A549 (cell line): Measurements from ENCODE around the gene GRM7. TPM values are rescaled to one million over a fixed set of nuclear protein-coding genes. Genes with fewer than 3 reads are reported as not detected.

Experiments used
- ATAC-seq, 2 experiments: fragments of 200-7000 bp in 1 of 2; fragments of >200 bp in 1 of 2; cut with Nextera tagmentation in 1 of 2; cut with Tn5 transposase in 1 of 2; 3 replicates each; pipeline versions ENCODE4 v1.8.0 to v1.9.1; 2018 to 2020; ENCODE audit warnings: mild to moderate bottlenecking in 1 of 2, moderate library complexity in 1 of 2
- CTCF ChIA-PET: fragments of 300-600 bp; sonication (Branson Sonifier 250); formaldehyde crosslinking; extraction: SDS; loops from one replicate; lab custom pipeline; 2021; ENCODE audit warnings: antibody characterized with exemption, inconsistent platforms; lab: Yijun Ruan, JAX
- POLR2A ChIA-PET: fragments of 350-600 bp; formaldehyde crosslinking; extraction: SDS; loops from one replicate; lab custom pipeline; 2021; ENCODE audit warnings: antibody characterized with exemption, inconsistent platforms; lab: Yijun Ruan, JAX
- DNase-seq, 2 experiments: peaks; one replicate each; pipeline versions ENCODE4 v3.0.0 to v3.0.0-alpha.2; 2011 to 2016; ENCODE audit warnings: low read depth in 1 of 2, low spot score in 1 of 2
- FAIRE-seq: peaks from 2 replicates; lab custom pipeline; 2011; peaks lifted over from hg19 to GRCh38; lab: Jason Lieb, UNC
- H3K27ac ChIP-seq, 2 experiments: fragments of >200 bp; sonication (Bioruptor Twin); formaldehyde crosslinking; 3 replicates each; pipeline ENCODE4 v1.5.1; 2016 to 2017
- H3K4me1 ChIP-seq: fragments of >200 bp; sonication (Bioruptor Twin); formaldehyde crosslinking; 3 replicates; pipeline ENCODE4 v1.6.1; 2016
- H3K4me2 ChIP-seq: fragments of >200 bp; sonication (Bioruptor Twin); formaldehyde crosslinking; 3 replicates; pipeline ENCODE4 v1.6.1; 2016
- H3K4me3 ChIP-seq: fragments of >200 bp; sonication (Bioruptor Twin); formaldehyde crosslinking; 3 replicates; pipeline ENCODE4 v1.5.1; 2016
- H3K9me3 ChIP-seq: fragments of >200 bp; sonication (Bioruptor Twin); formaldehyde crosslinking; 3 replicates; pipeline ENCODE4 v1.6.1; 2016
- CBX8 ChIP-seq: fragments of 200-600 bp; sonication (generic); IDR thresholded peaks from 2 replicates; pipeline ENCODE4 v1.6.1; 2016
- CEBPB ChIP-seq, 2 experiments: fragments of >200 bp in 1 of 2; sonication (Bioruptor Twin) in 1 of 2; formaldehyde crosslinking in 1 of 2; IDR thresholded peaks; 2 replicates each; pipeline ENCODE4 v1.6.1; 2012 to 2016
- CTCF ChIP-seq: fragments of >200 bp; sonication (Bioruptor Twin); formaldehyde crosslinking; IDR thresholded peaks from 3 replicates; pipeline ENCODE4 v1.5.1; 2016
- EP300 ChIP-seq, 2 experiments: fragments of >200 bp; sonication (Bioruptor Twin); formaldehyde crosslinking; IDR thresholded peaks; 2 replicates in 1 of 2; 3 replicates in 1 of 2; pipeline ENCODE4 v1.6.1; 2016 to 2017
- HDAC2 ChIP-seq: fragments of 200-600 bp; sonication (generic); IDR thresholded peaks from 2 replicates; pipeline ENCODE4 v1.6.1; 2016
- HEYL ChIP-seq: fragments of 250-450 bp; sonication (Bioruptor Pico); IDR thresholded peaks from 2 replicates; pipeline ENCODE4 v1.8.0; 2021; ENCODE audit warnings: mild to moderate bottlenecking, moderate library complexity
- HMGXB4 ChIP-seq: fragments of 250-450 bp; sonication (Bioruptor Pico); IDR thresholded peaks from 2 replicates; pipeline ENCODE4 v1.5.0; 2021; ENCODE audit warnings: mild to moderate bottlenecking, moderate library complexity, borderline replicate concordance
- HOXB5 ChIP-seq: fragments of 250-450 bp; sonication (Bioruptor Pico); IDR thresholded peaks from 2 replicates; pipeline ENCODE4 v1.5.0; 2020; ENCODE audit warnings: mild to moderate bottlenecking, moderate library complexity
- JUN ChIP-seq, 2 experiments: fragments of >200 bp; sonication (Bioruptor Twin); formaldehyde crosslinking; IDR thresholded peaks; 2 replicates in 1 of 2; 3 replicates in 1 of 2; pipeline ENCODE4 v1.6.1; 2016 to 2017
- KDM1A ChIP-seq: fragments of 200-600 bp; sonication (generic); IDR thresholded peaks from 2 replicates; pipeline ENCODE4 v1.6.1; 2016; ENCODE audit warnings: low read depth, mild to moderate bottlenecking
- MAFK ChIP-seq: fragments of 450-650 bp; IDR thresholded peaks from 2 replicates; pipeline ENCODE4 v1.6.1; 2014; ENCODE audit not compliant: partially characterized antibody
- NFE2L2 ChIP-seq: fragments of 150-350 bp; conservative IDR thresholded peaks from 2 replicates; pipeline ENCODE4 v1.6.1; 2014; ENCODE audit warnings: low read length
- NR3C1 ChIP-seq: fragments of >200 bp; sonication (Bioruptor Twin); formaldehyde crosslinking; IDR thresholded peaks from 3 replicates; pipeline ENCODE4 v1.6.1; 2017
- PBX3 ChIP-seq: IDR thresholded peaks from 2 replicates; pipeline ENCODE4 v1.6.1; 2012
- POLR2A ChIP-seq: IDR thresholded peaks from 2 replicates; pipeline ENCODE4 v1.6.1; 2012; ENCODE audit warnings: mild to moderate bottlenecking, low read length
- RAD21 ChIP-seq, 2 experiments: fragments of >200 bp in 1 of 2; sonication (Bioruptor Twin) in 1 of 2; formaldehyde crosslinking in 1 of 2; IDR thresholded peaks in 1 of 2; conservative IDR thresholded peaks in 1 of 2; 2 replicates in 1 of 2; 3 replicates in 1 of 2; pipeline ENCODE4 v1.6.1; 2012 to 2018; ENCODE audit warnings: inconsistent platforms in 1 of 2
- RARB ChIP-seq: fragments of 250-450 bp; sonication (Bioruptor Pico); IDR thresholded peaks from 2 replicates; pipeline ENCODE4 v1.8.0; 2021; ENCODE audit warnings: mild to moderate bottlenecking, moderate library complexity
- RCOR1 ChIP-seq: fragments of 150-350 bp; IDR thresholded peaks from 2 replicates; pipeline ENCODE4 v1.6.1; 2014; ENCODE audit warnings: antibody characterized with exemption, low read length, low read depth
- RFX5 ChIP-seq: fragments of 450-650 bp; IDR thresholded peaks from 2 replicates; pipeline ENCODE4 v1.7.1; 2014; ENCODE audit warnings: antibody characterized with exemption, mild to moderate bottlenecking, moderate library complexity
- RNF2 ChIP-seq: fragments of 200-600 bp; sonication (generic); IDR thresholded peaks from 2 replicates; pipeline ENCODE4 v1.6.1; 2016; ENCODE audit warnings: low read depth, mild to moderate bottlenecking, antibody characterized with exemption, moderate library complexity, borderline replicate concordance
- TFCP2L1 ChIP-seq: fragments of 250-450 bp; sonication (Bioruptor Pico); IDR thresholded peaks from 2 replicates; pipeline ENCODE4 v1.5.0; 2021; ENCODE audit warnings: mild to moderate bottlenecking
- ZC3H11A ChIP-seq: fragments of 450-650 bp; IDR thresholded peaks from 2 replicates; pipeline ENCODE4 v1.6.1; 2014; ENCODE audit warnings: antibody characterized with exemption, mild to moderate bottlenecking
- ZSCAN20 ChIP-seq: fragments of 250-450 bp; sonication (Bioruptor Pico); IDR thresholded peaks from 2 replicates; pipeline ENCODE4 v1.8.0; 2022; ENCODE audit warnings: mild to moderate bottlenecking, moderate library complexity
- WGBS: methylation state at CpG from one replicate; pipeline ENCODE4 v1.1.6; 2017; ENCODE audit errors: missing lambda C conversion rate; 5-methylcytosine and 5-hydroxymethylcytosine counted together
- polyA plus RNA-seq, 4 experiments: library from polyadenylated mRNA; depleted of rRNA in 3 of 4; stranded (reverse); fragments of >200 nt; fragmentation: RNase III in 1 of 4; extraction: RNeasy Plus Mini Kit Qiagen cat#74134 plus additional on column Dnase treatment in 1 of 4; gene quantifications; 2 replicates in 3 of 4; 3 replicates in 1 of 4; pipeline ENCODE4 v1.2.3, GENCODE V29; 2011 to 2017
- TF ChIP-seq, protein P1 (sequence below): fragments of >200 bp; sonication (Bioruptor Twin); formaldehyde crosslinking; IDR thresholded peaks from 3 replicates; pipeline ENCODE4 v1.6.1; 2016
- TF ChIP-seq, protein P2 (sequence below): IDR thresholded peaks from 2 replicates; pipeline ENCODE4 v1.6.1; 2012

Gene GRM7
- polyA plus RNA-seq, 2 of the 4 experiments (the other 2 are of a cell fraction): not detected

DNA sequence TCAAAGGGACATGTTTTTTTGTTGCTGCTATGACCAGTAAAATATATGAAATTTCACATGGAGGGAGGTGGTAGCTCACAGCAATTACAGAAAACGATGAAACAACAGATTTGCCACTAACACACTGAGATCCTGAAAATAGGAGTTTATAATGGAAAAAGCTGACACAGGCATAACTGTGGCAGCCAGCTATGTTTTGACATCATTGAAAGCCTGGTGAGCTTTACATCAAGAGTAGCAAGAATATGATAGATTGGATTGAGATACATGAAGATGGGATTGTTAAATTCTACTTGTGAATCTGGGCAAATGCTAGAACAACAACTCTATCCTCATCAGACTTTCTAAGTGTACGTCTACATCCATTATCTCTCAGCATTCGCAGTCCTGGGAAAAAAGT, 760.7 kb downstream of the GRM7 start:
- no peak overlapping the region for H3K27ac ChIP-seq
- peak; percentile 32 for TF ChIP-seq MAFK
- TF ChIP-seq, protein P1, sequence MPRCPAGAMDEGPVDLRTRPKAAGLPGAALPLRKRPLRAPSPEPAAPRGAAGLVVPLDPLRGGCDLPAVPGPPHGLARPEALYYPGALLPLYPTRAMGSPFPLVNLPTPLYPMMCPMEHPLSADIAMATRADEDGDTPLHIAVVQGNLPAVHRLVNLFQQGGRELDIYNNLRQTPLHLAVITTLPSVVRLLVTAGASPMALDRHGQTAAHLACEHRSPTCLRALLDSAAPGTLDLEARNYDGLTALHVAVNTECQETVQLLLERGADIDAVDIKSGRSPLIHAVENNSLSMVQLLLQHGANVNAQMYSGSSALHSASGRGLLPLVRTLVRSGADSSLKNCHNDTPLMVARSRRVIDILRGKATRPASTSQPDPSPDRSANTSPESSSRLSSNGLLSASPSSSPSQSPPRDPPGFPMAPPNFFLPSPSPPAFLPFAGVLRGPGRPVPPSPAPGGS: no peak
- no peak for TF ChIP-seq POLR2A
- DNase-seq (no peak), ATAC-seq (no peak), FAIRE-seq (no peak)
- no peaks in the 10 kb centered on the region for H3K4me1 ChIP-seq
- no peaks in the 10 kb centered on the region for H3K9me3 ChIP-seq
- ChIA-PET CTCF (interaction anchor here (0.6 kb wide), 1 partner anchor 222 kb away, joined by 4 read pairs; no protein-coding TSS in a partner anchor), POLR2A (no interaction called here)
- WGBS: 33% methylated on average over 3 of the region's 3 CpGs
- H3K4me2 ChIP-seq: no peak overlapping the region
- no peak overlapping the region for H3K4me3 ChIP-seq

DNA sequence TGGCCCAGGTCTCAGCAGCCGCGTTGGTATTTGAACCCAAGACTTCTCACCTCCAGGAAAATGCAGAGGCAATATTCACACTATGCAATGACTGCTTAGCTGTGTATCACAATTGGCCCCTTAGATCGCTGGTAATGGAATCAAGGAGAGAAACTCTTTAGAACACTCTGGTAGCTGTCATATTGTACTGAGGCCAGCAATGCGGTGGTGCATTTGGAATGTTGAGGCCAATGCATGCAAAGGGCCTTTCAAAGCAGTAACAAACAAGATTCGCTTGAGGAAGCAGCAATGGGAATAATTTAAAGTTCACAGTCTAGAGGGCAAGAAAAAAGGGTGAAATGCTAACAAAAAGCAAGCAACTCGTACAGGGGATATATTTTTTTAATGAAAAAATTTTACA, 764.1 kb downstream of the GRM7 start:
- Histone ChIP-seq H3K4me1 (no peaks in the 10 kb centered on the region), H3K9me3 (no peaks in the 10 kb centered on the region), H3K4me3 (no peak overlapping the region), H3K27ac (no peak overlapping the region), H3K4me2 (no peak overlapping the region)
- ATAC-seq: no peak
- WGBS: 8% methylated on average over 6 of the region's 6 CpGs
- CTCF ChIA-PET: interaction anchor here (0.6 kb wide), 1 partner anchor 1170 kb away, joined by 4 read pairs; no protein-coding TSS in a partner anchor
- TF ChIP-seq RNF2 (no peak), ZC3H11A (no peak), RARB (CRISPR knock-in tag) (no peak), JUN (IDR thresholded peaks at IDR 0.05) (no peak), NFE2L2 (no peak), CBX8 (no peak), TFCP2L1 (no peak), RAD21 (conservative IDR thresholded peaks at IDR 0.05 in 1 of 2, IDR thresholded peaks at IDR 0.05 in 1 of 2) (no peak), PBX3 (no peak), HDAC2 (no peak), HOXB5 (CRISPR knock-in tag) (no peak), CTCF (no peak), EP300 (IDR thresholded peaks at IDR 0.05) (no peak), RCOR1 (no peak), ZSCAN20 (no peak), KDM1A (no peak), RFX5 (no peak), NR3C1 (no peak)
- TF ChIP-seq, protein P2, sequence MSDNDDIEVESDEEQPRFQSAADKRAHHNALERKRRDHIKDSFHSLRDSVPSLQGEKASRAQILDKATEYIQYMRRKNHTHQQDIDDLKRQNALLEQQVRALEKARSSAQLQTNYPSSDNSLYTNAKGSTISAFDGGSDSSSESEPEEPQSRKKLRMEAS: no peak
- POLR2A ChIA-PET: no interaction called here
- no peak for DNase-seq
- no peak for FAIRE-seq

DNA sequence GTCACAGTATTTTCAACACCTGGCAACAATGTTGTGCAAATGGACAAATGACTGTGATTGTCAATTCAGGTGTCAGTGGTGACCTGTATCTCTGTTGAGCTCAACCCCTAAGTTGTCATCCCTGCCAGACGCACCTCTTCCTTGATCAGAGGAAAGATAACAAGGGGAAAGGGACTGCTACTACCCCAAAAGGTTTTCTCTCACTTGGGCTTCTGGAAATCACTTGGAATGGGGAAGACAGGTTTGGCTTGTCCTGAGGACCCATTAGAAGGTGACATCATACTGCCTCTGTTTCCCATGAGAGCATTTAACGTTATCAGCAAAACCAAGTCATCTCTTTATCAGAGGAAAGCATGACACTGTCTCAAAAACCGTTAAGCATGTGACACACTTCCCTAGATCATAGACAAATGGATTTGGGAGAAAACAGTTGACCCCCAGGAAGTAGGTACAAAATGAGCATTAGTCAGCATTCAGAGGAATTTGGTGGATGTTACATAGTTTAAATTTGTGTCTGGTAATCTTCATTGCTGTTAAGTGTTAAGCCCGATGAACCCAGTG, 769.5 kb downstream of the GRM7 start:
- TF ChIP-seq JUN (IDR thresholded peaks at IDR 0.05): no peak
- TF ChIP-seq RFX5: no peak
- TF ChIP-seq HEYL (CRISPR knock-in tag): no peak
- TF ChIP-seq CEBPB (IDR thresholded peaks at IDR 0.05): no peak
- TF ChIP-seq HMGXB4: no peak
- TF ChIP-seq RCOR1: no peak
- TF ChIP-seq EP300 (IDR thresholded peaks at IDR 0.05): no peak
- ChIA-PET CTCF (no interaction called here), POLR2A (no interaction called here)
- WGBS: 7% methylated on average over 4 of the region's 4 CpGs
- no peak for DNase-seq
- no peak for ATAC-seq
- FAIRE-seq: no peak
- Histone ChIP-seq H3K4me2 (no peak overlapping the region), H3K27ac (no peak overlapping the region), H3K4me3 (no peak overlapping the region), H3K9me3 (no peaks in the 10 kb centered on the region), H3K4me1 (no peaks in the 10 kb centered on the region)
